CD14-positive monocyte (primary cell): ENCODE results near the gene SPATS2. TPM values are rescaled to one million over a fixed set of nuclear protein-coding genes. Genes with fewer than 3 reads are reported as not detected.

ENCODE experiments used
- DNase-seq, 3 donors: peaks; one replicate each; pipeline ENCODE4 v3.0.0-alpha.2; 2011 to 2022
- H2AFZ ChIP-seq: 2 replicates; pipeline ENCODE4 v1.6.0; 2012; ENCODE audit warnings: mild to moderate bottlenecking, low read depth, low read length, inconsistent platforms; ENCODE audit not compliant: insufficient read depth, poor library complexity, severe bottlenecking
- H3K27ac ChIP-seq, 2 donors: 1 replicate in 1 of 2; 2 replicates in 1 of 2; pipeline ENCODE4 v1.5.1; 2012 to 2013; ENCODE audit warnings: low read length in 2 of 2, control low read depth in 1 of 2, inconsistent platforms in 1 of 2, low read depth in 1 of 2, mild to moderate bottlenecking in 1 of 2
- H3K27me3 ChIP-seq, 2 donors: one replicate each; pipeline versions ENCODE4 v1.6.0 to v1.6.1; 2011 to 2013; ENCODE audit warnings: low read length in 2 of 2; ENCODE audit not compliant: control insufficient read depth in 2 of 2, insufficient read depth in 2 of 2
- H3K36me3 ChIP-seq, 2 donors: replicated peaks in 1 of 2; 1 replicate in 1 of 2; 2 replicates in 1 of 2; pipeline versions ENCODE4 v1.5.1 to v1.6.1; 2012 to 2013; ENCODE audit warnings: low read length in 2 of 2, control low read depth in 1 of 2, inconsistent platforms in 1 of 2, mild to moderate bottlenecking in 1 of 2; ENCODE audit not compliant: insufficient read depth in 2 of 2, control insufficient read depth in 1 of 2
- H3K4me1 ChIP-seq, 2 donors: 1 replicate in 1 of 2; 2 replicates in 1 of 2; pipeline versions ENCODE4 v1.5.1 to v1.6.1; 2012 to 2013; ENCODE audit warnings: low read length in 2 of 2, control low read depth in 1 of 2, inconsistent platforms in 1 of 2, mild to moderate bottlenecking in 1 of 2, moderate library complexity in 1 of 2; ENCODE audit not compliant: insufficient read depth in 2 of 2, control insufficient read depth in 1 of 2
- H3K4me2 ChIP-seq: replicated peaks from 2 replicates; pipeline ENCODE3; 2012; ENCODE audit warnings: low read length, moderate library complexity, mild to moderate bottlenecking; ENCODE audit not compliant: poor library complexity, severe bottlenecking; ENCODE audit errors: extremely low read depth
- H3K4me3 ChIP-seq, 3 experiments: fragments of 200-600 bp in 1 of 3; sonication (generic) in 1 of 3; replicated peaks in 1 of 3; 1 replicate in 2 of 3; 2 replicates in 1 of 3; pipeline ENCODE4 v1.5.1; 2011 to 2013; ENCODE audit warnings: low read length in 3 of 3, mild to moderate bottlenecking in 3 of 3, control low read depth in 2 of 3, low read depth in 2 of 3, inconsistent platforms in 1 of 3, moderate library complexity in 1 of 3
- H3K79me2 ChIP-seq: 2 replicates; pipeline ENCODE4 v1.6.0; 2012; ENCODE audit warnings: mild to moderate bottlenecking, control low read depth, inconsistent platforms, low read length, moderate library complexity; ENCODE audit not compliant: insufficient read depth
- H3K9ac ChIP-seq: 2 replicates; pipeline ENCODE4 v1.6.0; 2017; ENCODE audit warnings: low read length, mild to moderate bottlenecking; ENCODE audit not compliant: insufficient read depth, poor library complexity, severe bottlenecking
- H3K9me3 ChIP-seq, 2 donors: replicated peaks in 1 of 2; 1 replicate in 1 of 2; 2 replicates in 1 of 2; pipeline versions ENCODE4 v1.5.1 to v1.6.1; 2012 to 2013; ENCODE audit warnings: low read length in 2 of 2, control low read depth in 1 of 2; ENCODE audit not compliant: control insufficient read depth in 1 of 2, insufficient read depth in 1 of 2
- H4K20me1 ChIP-seq: 2 replicates; pipeline ENCODE4 v1.6.0; 2012; ENCODE audit warnings: mild to moderate bottlenecking, low read length, control low read depth, moderate library complexity; ENCODE audit not compliant: insufficient read depth
- H3K27ac Mint-ChIP-seq, 7 donors: one replicate each; pipeline ENCODE4 v1.8.0; 2020; ENCODE audit warnings: mild to moderate bottlenecking in 7 of 7, mixed read lengths in 7 of 7, moderate library complexity in 6 of 7, inconsistent platforms in 2 of 7
- H3K27me3 Mint-ChIP-seq, 3 donors: one replicate each; pipeline ENCODE4 v1.8.0; 2021 to 2022; ENCODE audit warnings: low read depth in 3 of 3, mild to moderate bottlenecking in 3 of 3, mixed read lengths in 3 of 3, moderate library complexity in 3 of 3, inconsistent platforms in 1 of 3
- H3K36me3 Mint-ChIP-seq, 2 donors: one replicate each; pipeline ENCODE4 v1.8.0; 2020; ENCODE audit warnings: mixed read lengths in 2 of 2, inconsistent platforms in 1 of 2, mild to moderate bottlenecking in 1 of 2
- H3K4me1 Mint-ChIP-seq: one replicate; pipeline ENCODE4 v1.8.0; 2020; ENCODE audit warnings: mild to moderate bottlenecking, mixed read lengths
- H3K4me3 Mint-ChIP-seq, 2 donors: one replicate each; pipeline ENCODE4 v1.8.0; 2020; ENCODE audit warnings: mild to moderate bottlenecking in 2 of 2, mixed read lengths in 2 of 2, moderate library complexity in 1 of 2
- H3K9me3 Mint-ChIP-seq, 7 donors: one replicate each; pipeline ENCODE4 v1.8.0; 2020 to 2022; ENCODE audit warnings: mixed read lengths in 7 of 7, mild to moderate bottlenecking in 6 of 7, moderate library complexity in 6 of 7, inconsistent platforms in 2 of 7
- WGBS: methylation state at CpG from one replicate; pipeline ENCODE4 v1.1.5; 2013; ENCODE audit warnings: missing lambda C conversion rate; ENCODE audit not compliant: insufficient coverage; 5-methylcytosine and 5-hydroxymethylcytosine counted together
- intact Hi-C, 2 donors: fragments of 100-400 bp; cut with micrococcal nuclease; formaldehyde crosslinking; loops; one replicate each; pipeline versions ENCODE4 v1.15.0 to v1.15.1; 2023
- polyA plus RNA-seq, 3 donors: library from polyadenylated mRNA; depleted of rRNA in 1 of 3; unstranded in 2 of 3; stranded (reverse) in 1 of 3; fragments of 300-500 nt in 2 of 3; fragments of >200 nt in 1 of 3; fragmentation: Illumina TruSeq in 2 of 3; gene quantifications; 1 replicate in 2 of 3; 2 replicates in 1 of 3; pipeline ENCODE4 v1.2.3, GENCODE V29; 2012 to 2021
- TF ChIP-seq, protein P1 (sequence below): fragments of 200-600 bp; IDR thresholded peaks from one replicate; pipeline ENCODE4 v1.8.0; 2022; ENCODE audit warnings: antibody characterized with exemption, mild to moderate bottlenecking

SPATS2 gene
- polyA plus RNA-seq, 3 donors, result 1.1 to 3.2 (median 1.8) TPM

DNA sequence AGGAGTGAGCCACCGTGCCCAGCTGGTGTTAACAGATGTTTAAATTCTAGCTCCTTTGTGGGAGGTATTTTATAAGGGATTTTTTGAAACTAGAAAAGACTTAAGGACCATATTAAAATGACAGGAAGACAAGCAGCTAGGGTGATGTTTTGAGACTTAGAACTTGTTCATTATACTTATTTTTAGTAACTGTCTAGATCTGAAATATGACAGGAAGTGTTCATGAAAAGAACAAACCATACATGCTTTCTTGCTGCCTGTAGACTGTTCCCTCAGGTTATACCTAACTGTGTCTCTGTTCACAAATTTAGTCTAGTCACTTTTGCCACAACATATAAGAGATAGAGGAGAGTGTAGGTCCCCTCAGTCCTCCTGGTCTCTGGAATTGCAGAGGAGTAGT lies 134.6 kb downstream of the SPATS2 start:
- no peaks in the 10 kb centered on the region for H3K27me3 ChIP-seq
- no peak overlapping the region for H3K4me3 Mint-ChIP-seq
- H3K4me2 ChIP-seq, result no peak overlapping the region
- intact Hi-C loops, result no loop called here
- H3K4me3 ChIP-seq, result no peak overlapping the region
- H4K20me1 ChIP-seq, result no peaks in the 10 kb centered on the region
- no peaks in the 10 kb centered on the region for H3K9me3 ChIP-seq
- H3K36me3 Mint-ChIP-seq, result peaks cover 16 to 28% of the 10 kb centered on the region in 2 donors
- no peak overlapping the region for H2AFZ ChIP-seq
- no peak overlapping the region for H3K27ac Mint-ChIP-seq
- H3K4me1 ChIP-seq, result no peaks in the 10 kb centered on the region
- TF ChIP-seq, protein P1, sequence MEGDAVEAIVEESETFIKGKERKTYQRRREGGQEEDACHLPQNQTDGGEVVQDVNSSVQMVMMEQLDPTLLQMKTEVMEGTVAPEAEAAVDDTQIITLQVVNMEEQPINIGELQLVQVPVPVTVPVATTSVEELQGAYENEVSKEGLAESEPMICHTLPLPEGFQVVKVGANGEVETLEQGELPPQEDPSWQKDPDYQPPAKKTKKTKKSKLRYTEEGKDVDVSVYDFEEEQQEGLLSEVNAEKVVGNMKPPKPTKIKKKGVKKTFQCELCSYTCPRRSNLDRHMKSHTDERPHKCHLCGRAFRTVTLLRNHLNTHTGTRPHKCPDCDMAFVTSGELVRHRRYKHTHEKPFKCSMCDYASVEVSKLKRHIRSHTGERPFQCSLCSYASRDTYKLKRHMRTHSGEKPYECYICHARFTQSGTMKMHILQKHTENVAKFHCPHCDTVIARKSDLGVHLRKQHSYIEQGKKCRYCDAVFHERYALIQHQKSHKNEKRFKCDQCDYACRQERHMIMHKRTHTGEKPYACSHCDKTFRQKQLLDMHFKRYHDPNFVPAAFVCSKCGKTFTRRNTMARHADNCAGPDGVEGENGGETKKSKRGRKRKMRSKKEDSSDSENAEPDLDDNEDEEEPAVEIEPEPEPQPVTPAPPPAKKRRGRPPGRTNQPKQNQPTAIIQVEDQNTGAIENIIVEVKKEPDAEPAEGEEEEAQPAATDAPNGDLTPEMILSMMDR, result no peak
- DNase-seq, result no peak
- H3K36me3 ChIP-seq, result peaks cover 0 to 6% of the 10 kb centered on the region in 2 donors
- 40% methylated on average over 1 of the region's 1 CpG for WGBS
- H3K27ac ChIP-seq, result no peak overlapping the region
- H3K4me1 Mint-ChIP-seq, result no peaks in the 10 kb centered on the region
- H3K27me3 Mint-ChIP-seq, result no peaks in the 10 kb centered on the region
- H3K9ac ChIP-seq, result no peak overlapping the region
- H3K9me3 Mint-ChIP-seq, result peaks cover 0 to 2% (median 0%) of the 10 kb centered on the region in 7 donors
- H3K79me2 ChIP-seq, result no peaks in the 10 kb centered on the region

DNA sequence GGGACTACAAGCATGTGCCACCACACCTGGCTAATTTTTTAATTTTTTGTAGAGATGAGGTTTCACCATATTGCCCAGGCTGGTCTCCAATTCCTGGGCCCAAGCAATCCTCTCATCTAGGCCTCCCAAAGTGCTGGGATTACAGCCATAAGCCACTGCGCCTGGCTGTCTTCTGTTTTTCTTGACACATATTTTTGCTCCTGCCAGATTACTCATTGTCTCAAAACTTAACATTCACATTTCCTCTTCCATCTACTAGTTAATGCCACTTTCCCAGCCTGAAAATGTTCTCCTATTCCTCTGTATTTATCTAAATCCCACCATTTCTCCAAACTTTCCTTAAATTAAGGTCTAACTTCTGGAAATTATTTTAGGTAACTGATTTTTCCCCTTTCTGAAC lies 135.3 kb downstream of the SPATS2 start:
- Histone ChIP-seq H3K36me3 (peaks cover 0 to 6% of the 10 kb centered on the region in 2 donors), H3K4me2 (no peak overlapping the region), H3K4me1 (no peaks in the 10 kb centered on the region), H3K79me2 (no peaks in the 10 kb centered on the region), H3K27ac (no peak overlapping the region), H2AFZ (no peak overlapping the region), H3K9me3 (no peaks in the 10 kb centered on the region), H4K20me1 (no peaks in the 10 kb centered on the region), H3K9ac (no peak overlapping the region), H3K4me3 (no peak overlapping the region), H3K27me3 (no peaks in the 10 kb centered on the region)
- peaks cover 15 to 24% of the 10 kb centered on the region in 2 donors for H3K36me3 Mint-ChIP-seq
- TF ChIP-seq, protein P1, result no peak
- intact Hi-C loops, result no loop called here
- H3K4me1 Mint-ChIP-seq, result no peaks in the 10 kb centered on the region
- H3K9me3 Mint-ChIP-seq, result peaks cover 0 to 2% (median 0%) of the 10 kb centered on the region in 7 donors
- H3K4me3 Mint-ChIP-seq, result no peak overlapping the region
- no peak overlapping the region for H3K27ac Mint-ChIP-seq
- no peak for DNase-seq
- H3K27me3 Mint-ChIP-seq, result no peaks in the 10 kb centered on the region
- WGBS, result 100% methylated on average over 1 of the region's 1 CpG
